Trophoblast cell (in vitro differentiated cells and primary cell): Measurements from ENCODE around the gene TENM4.

Experiments
- DNase-seq, 2 donors: peaks; one replicate each; pipeline ENCODE4 v3.0.0-alpha.2; 2016
- H2AFZ ChIP-seq: 2 replicates; pipeline ENCODE4 v1.6.1; 2013; ENCODE audit warnings: low read length, moderate library complexity, mild to moderate bottlenecking; ENCODE audit not compliant: insufficient read depth, poor library complexity
- H2AK5ac ChIP-seq: 2 replicates; pipeline ENCODE4 v1.6.1; 2013; ENCODE audit warnings: mild to moderate bottlenecking, low read length
- H2BK120ac ChIP-seq: 2 replicates; pipeline ENCODE4 v1.6.1; 2013; ENCODE audit warnings: low read length, mild to moderate bottlenecking, moderate library complexity; ENCODE audit not compliant: insufficient read depth, poor library complexity
- H2BK12ac ChIP-seq: 2 replicates; pipeline ENCODE4 v1.6.1; 2013; ENCODE audit warnings: mild to moderate bottlenecking, low read length, moderate library complexity
- H2BK5ac ChIP-seq: 2 replicates; pipeline ENCODE4 v1.6.1; 2013; ENCODE audit warnings: low read length, low read depth, moderate library complexity, mild to moderate bottlenecking; ENCODE audit not compliant: poor library complexity
- H3K14ac ChIP-seq: 2 replicates; pipeline ENCODE4 v1.6.1; 2013; ENCODE audit warnings: mild to moderate bottlenecking, low read length
- H3K18ac ChIP-seq: 2 replicates; pipeline ENCODE4 v1.6.1; 2013; ENCODE audit warnings: mild to moderate bottlenecking, low read length
- H3K23ac ChIP-seq: 2 replicates; pipeline ENCODE4 v1.6.1; 2013; ENCODE audit warnings: low read length
- H3K27ac ChIP-seq: 2 replicates; pipeline ENCODE4 v1.5.1; 2013; ENCODE audit warnings: low read depth, mild to moderate bottlenecking, inconsistent platforms, low read length, moderate library complexity
- H3K27me3 ChIP-seq: 2 replicates; pipeline ENCODE4 v1.6.1; 2013; ENCODE audit warnings: inconsistent platforms, mild to moderate bottlenecking, low read length, moderate library complexity; ENCODE audit not compliant: insufficient read depth
- H3K36me3 ChIP-seq, 2 experiments: 1 replicate in 1 of 2; 2 replicates in 1 of 2; pipeline ENCODE4 v1.6.1; 2013; ENCODE audit warnings: low read length in 2 of 2, mild to moderate bottlenecking in 2 of 2, moderate library complexity in 1 of 2; ENCODE audit not compliant: insufficient read depth in 2 of 2, control insufficient read depth in 1 of 2
- H3K4ac ChIP-seq: 2 replicates; pipeline ENCODE4 v1.6.1; 2013; ENCODE audit warnings: low read depth, mild to moderate bottlenecking, low read length, moderate library complexity
- H3K4me1 ChIP-seq, 2 experiments: 1 replicate in 1 of 2; 2 replicates in 1 of 2; pipeline ENCODE4 v1.6.1; 2013; ENCODE audit warnings: low read length in 2 of 2, mild to moderate bottlenecking in 2 of 2, moderate library complexity in 1 of 2; ENCODE audit not compliant: insufficient read depth in 2 of 2, control insufficient read depth in 1 of 2
- H3K4me2 ChIP-seq: 2 replicates; pipeline ENCODE4 v1.6.1; 2013; ENCODE audit warnings: inconsistent platforms, mild to moderate bottlenecking, low read length, moderate library complexity
- H3K4me3 ChIP-seq: 2 replicates; pipeline ENCODE4 v1.5.1; 2013; ENCODE audit warnings: mild to moderate bottlenecking, low read depth, low read length, inconsistent platforms
- H3K79me1 ChIP-seq: one replicate; pipeline ENCODE4 v1.6.1; 2013; ENCODE audit warnings: low read length
- H3K79me2 ChIP-seq: 2 replicates; pipeline ENCODE4 v1.6.1; 2013; ENCODE audit warnings: low read length, mild to moderate bottlenecking; ENCODE audit not compliant: control insufficient read depth, insufficient read depth, poor library complexity
- H3K9ac ChIP-seq: 2 replicates; pipeline ENCODE4 v1.6.1; 2013; ENCODE audit warnings: mild to moderate bottlenecking, low read length
- H3K9me3 ChIP-seq: 2 replicates; pipeline ENCODE4 v1.6.1; 2013; ENCODE audit warnings: low read depth, mild to moderate bottlenecking, control low read depth, inconsistent platforms, low read length; ENCODE audit not compliant: insufficient read depth
- H4K12ac ChIP-seq: 2 replicates; pipeline ENCODE4 v1.6.1; 2013; ENCODE audit warnings: low read depth, mild to moderate bottlenecking, low read length, moderate library complexity
- H4K8ac ChIP-seq: 2 replicates; pipeline ENCODE4 v1.6.1; 2013; ENCODE audit warnings: low read depth, mild to moderate bottlenecking, low read length, moderate library complexity
- H4K91ac ChIP-seq: one replicate; pipeline ENCODE4 v1.6.1; 2013; ENCODE audit warnings: low read depth, mild to moderate bottlenecking, low read length, moderate library complexity
- WGBS: extraction: QIAGEN DNeasy Blood & Tissue Kit; methylation state at CpG from one replicate; pipeline ENCODE4 v1.1.7; 2013; ENCODE audit warnings: missing lambda C conversion rate; ENCODE audit not compliant: insufficient read length, insufficient coverage; ENCODE audit errors: extremely low coverage; 5-methylcytosine and 5-hydroxymethylcytosine counted together

Gene TENM4

GRCh38 chr11:78662811-78663210, 778.0 kb downstream of the TENM4 start:
- no peak overlapping the region for H3K14ac ChIP-seq
- H4K8ac ChIP-seq, result no peak overlapping the region
- no peak overlapping the region for H2AK5ac ChIP-seq
- H3K9me3 ChIP-seq, result no peaks in the 10 kb centered on the region
- peaks cover 0 to 2% of the 10 kb centered on the region in 2 experiments for H3K4me1 ChIP-seq
- H2BK120ac ChIP-seq, result no peak overlapping the region
- no peaks in the 10 kb centered on the region for H3K27me3 ChIP-seq
- H2BK12ac ChIP-seq, result no peak overlapping the region
- no peak overlapping the region for H3K4me2 ChIP-seq
- DNase-seq, result no peak
- H3K79me2 ChIP-seq, result no peaks in the 10 kb centered on the region
- H2BK5ac ChIP-seq, result no peak overlapping the region
- no peak overlapping the region for H3K4me3 ChIP-seq
- H4K91ac ChIP-seq, result no peak overlapping the region
- H4K12ac ChIP-seq, result no peak overlapping the region
- no peak overlapping the region for H3K27ac ChIP-seq
- H3K4ac ChIP-seq, result no peak overlapping the region
- no CpG with 5 or more reads among the region's 2 CpGs for WGBS
- H3K36me3 ChIP-seq, result peaks cover 36 to 49% of the 10 kb centered on the region in 2 experiments
- H3K79me1 ChIP-seq, result no peaks in the 10 kb centered on the region
- no peak overlapping the region for H2AFZ ChIP-seq
- no peak overlapping the region for H3K9ac ChIP-seq
- no peak overlapping the region for H3K23ac ChIP-seq
- no peak overlapping the region for H3K18ac ChIP-seq

GRCh38 chr11:78660471-78660870, 780.4 kb downstream of the TENM4 start:
- Histone ChIP-seq H4K91ac (no peak overlapping the region), H3K4ac (no peak overlapping the region), H3K4me2 (no peak overlapping the region), H2BK5ac (no peak overlapping the region), H3K9me3 (no peaks in the 10 kb centered on the region), H3K23ac (no peak overlapping the region), H3K79me2 (no peaks in the 10 kb centered on the region), H3K27ac (no peak overlapping the region), H3K9ac (no peak overlapping the region), H2BK120ac (no peak overlapping the region), H3K27me3 (no peaks in the 10 kb centered on the region), H3K36me3 (peaks cover 38 to 50% of the 10 kb centered on the region in 2 experiments), H2BK12ac (no peak overlapping the region), H4K12ac (no peak overlapping the region), H3K14ac (no peak overlapping the region), H4K8ac (no peak overlapping the region), H3K4me3 (no peak overlapping the region), H2AK5ac (no peak overlapping the region), H3K4me1 (no peaks in the 10 kb centered on the region), H3K18ac (no peak overlapping the region), H2AFZ (no peak overlapping the region), H3K79me1 (no peaks in the 10 kb centered on the region)
- DNase-seq, result no peak
- 100% methylated on average over 1 of the region's 4 CpGs for WGBS

- Histone ChIP-seq H4K91ac (no peak overlapping the region), H2AK5ac (no peak overlapping the region), H3K79me2 (no peaks in the 10 kb centered on the region), H2BK12ac (no peak overlapping the region), H2BK120ac (no peak overlapping the region), H3K9ac (no peak overlapping the region), H3K4me2 (no peak overlapping the region), H4K8ac (no peak overlapping the region), H3K4ac (no peak overlapping the region), H3K79me1 (no peaks in the 10 kb centered on the region), H3K4me1 (no peaks in the 10 kb centered on the region), H3K27me3 (no peaks in the 10 kb centered on the region), H3K36me3 (peaks cover 42 to 53% of the 10 kb centered on the region in 2 experiments), H3K14ac (no peak overlapping the region), H2BK5ac (no peak overlapping the region), H3K9me3 (no peaks in the 10 kb centered on the region), H4K12ac (no peak overlapping the region), H2AFZ (no peak overlapping the region), H3K4me3 (no peak overlapping the region), H3K27ac (no peak overlapping the region), H3K23ac (no peak overlapping the region), H3K18ac (no peak overlapping the region)
- DNase-seq, result no peak
- WGBS, result no CpG with 5 or more reads among the region's 11 CpGs
Observed at GRCh38 chr11:78659326-78660270, 781.2 kb downstream of the TENM4 start.

- no peak overlapping the region for H2AK5ac ChIP-seq
- H3K4me2 ChIP-seq, result no peak overlapping the region
- no peak overlapping the region for H3K18ac ChIP-seq
- H4K91ac ChIP-seq, result no peak overlapping the region
- H3K14ac ChIP-seq, result no peak overlapping the region
- no peak overlapping the region for H3K4me3 ChIP-seq
- H3K27me3 ChIP-seq, result no peaks in the 10 kb centered on the region
- no peaks in the 10 kb centered on the region for H3K79me2 ChIP-seq
- no peak overlapping the region for H3K4ac ChIP-seq
- no peak overlapping the region for H2BK12ac ChIP-seq
- H4K8ac ChIP-seq, result no peak overlapping the region
- no peak overlapping the region for H2AFZ ChIP-seq
- no peak overlapping the region for H4K12ac ChIP-seq
- no peaks in the 10 kb centered on the region for H3K9me3 ChIP-seq
- peaks cover 42 to 50% of the 10 kb centered on the region in 2 experiments for H3K36me3 ChIP-seq
- H3K79me1 ChIP-seq, result no peaks in the 10 kb centered on the region
- no peak overlapping the region for H2BK120ac ChIP-seq
- H2BK5ac ChIP-seq, result no peak overlapping the region
- H3K27ac ChIP-seq, result no peak overlapping the region
- no peak overlapping the region for H3K9ac ChIP-seq
- no CpG with 5 or more reads among the region's 31 CpGs for WGBS
- H3K23ac ChIP-seq, result no peak overlapping the region
- no peak for DNase-seq
- no peaks in the 10 kb centered on the region for H3K4me1 ChIP-seq
Observed at GRCh38 chr11:78657968-78658839, 782.6 kb downstream of the TENM4 start.
